ENCODE data around the gene SLC35E4. TPM values are rescaled to one million over a fixed set of nuclear protein-coding genes. Genes with fewer than 3 reads are reported as not detected.
"Not testable (repeated sequence)": the region's sequence is repeated elsewhere in the genome, so short reads cannot be mapped to it uniquely, and the experiment has no call there.

The SLC35E4 gene
- polyA plus RNA-seq (ENCODE audit: insufficient read length in 3 of 3), result 1 to 10 TPM; 1.3 to 1.6 (median 1.4) TPM

GRCh38 chr22:30635273-30636225, at the start of gene SLC35E4:
SLC35E4 (plus strand) TSS chr22:30635781; CDS start chr22:30636451, 670 bp downstream.
- DNase-seq (ENCODE audit: low read depth in 3 of 3, low spot score in 2 of 3), result peak; percentile 27 to 73 (median 72)

GRCh38 chr22:30586414-30586813, 49.2 kb upstream of the SLC35E4 start:
- DNase-seq (ENCODE audit: low read depth in 3 of 3, low spot score in 2 of 3), result no peak

- DNase-seq (ENCODE audit: low read depth in 3 of 3, low spot score in 2 of 3), result no peak
Observed at GRCh38 chr22:30591191-30591587, 44.4 kb upstream of the SLC35E4 start.

- DNase-seq (ENCODE audit: low read depth in 3 of 3, low spot score in 2 of 3), result peak; percentile 97 to 99 (median 97)
Observed at GRCh38 chr22:30591588-30592359, 43.8 kb upstream of the SLC35E4 start, which contains the start of gene PES1. PES1 (minus strand) TSS chr22:30591910; CDS start chr22:30591833, 77 bp downstream.

- not testable (repeated sequence) for DNase-seq (ENCODE audit: low read depth in 3 of 3, low spot score in 2 of 3)
Observed at GRCh38 chr22:30592360-30592713, 43.2 kb upstream of the SLC35E4 start.

- no peak for DNase-seq (ENCODE audit: low read depth in 3 of 3, low spot score in 2 of 3)
Observed at GRCh38 chr22:30596199-30596598, 39.4 kb upstream of the SLC35E4 start.

- DNase-seq (ENCODE audit: low read depth in 3 of 3, low spot score in 2 of 3), result no peak
Observed at GRCh38 chr22:30596886-30597285, 38.7 kb upstream of the SLC35E4 start.

- no peak for DNase-seq (ENCODE audit: low read depth in 3 of 3, low spot score in 2 of 3)
Observed at GRCh38 chr22:30598986-30599385, 36.6 kb upstream of the SLC35E4 start.

GRCh38 chr22:30600921-30601320, 34.7 kb upstream of the SLC35E4 start:
- DNase-seq (ENCODE audit: low read depth in 3 of 3, low spot score in 2 of 3), result no peak

- no peak for DNase-seq (ENCODE audit: low read depth in 3 of 3, low spot score in 2 of 3)
Observed at GRCh38 chr22:30601464-30601863, 34.1 kb upstream of the SLC35E4 start.

- DNase-seq (ENCODE audit: low read depth in 3 of 3, low spot score in 2 of 3), result no peak
Observed at GRCh38 chr22:30602049-30602448, 33.5 kb upstream of the SLC35E4 start.

GRCh38 chr22:30603801-30604200, 31.8 kb upstream of the SLC35E4 start:
- DNase-seq (ENCODE audit: low read depth in 3 of 3, low spot score in 2 of 3), result no peak

GRCh38 chr22:30604723-30605122, 30.9 kb upstream of the SLC35E4 start:
- no peak for DNase-seq (ENCODE audit: low read depth in 3 of 3, low spot score in 2 of 3)

- DNase-seq (ENCODE audit: low read depth in 3 of 3, low spot score in 2 of 3), result no peak
Observed at GRCh38 chr22:30605449-30606110, 30.0 kb upstream of the SLC35E4 start.

- peak; percentile 54 to 68 (median 65) for DNase-seq (ENCODE audit: low read depth in 3 of 3, low spot score in 2 of 3)
Observed at GRCh38 chr22:30606455-30607299, 28.9 kb upstream of the SLC35E4 start, which contains the start of gene TCN2. TCN2 (plus strand) TSS chr22:30607174; CDS start chr22:30607332, 158 bp downstream.

GRCh38 chr22:30607300-30607930, 28.2 kb upstream of the SLC35E4 start:
- DNase-seq (ENCODE audit: low read depth in 3 of 3, low spot score in 2 of 3), result no peak

GRCh38 chr22:30607939-30608338, 27.6 kb upstream of the SLC35E4 start:
- no peak for DNase-seq (ENCODE audit: low read depth in 3 of 3, low spot score in 2 of 3)

- DNase-seq (ENCODE audit: low read depth in 3 of 3, low spot score in 2 of 3), result no peak
Observed at GRCh38 chr22:30609260-30610185, 26.1 kb upstream of the SLC35E4 start.

Data from right renal cortex interstitium (tissue), 3 donors.